SK-N-SH (cell line): ENCODE measurements around the gene FAM72C. TPM values are rescaled to one million over a fixed set of nuclear protein-coding genes. Genes with fewer than 3 reads are reported as not detected.
"Not testable (repeated sequence)": the region's sequence is repeated elsewhere in the genome, so short reads cannot be mapped to it uniquely, and the experiment has no call there.

Experiments
- CTCF ChIA-PET: fragments of 300-600, 350-600 bp; formaldehyde crosslinking; extraction: SDS; loops from one replicate; lab custom pipeline; 2021; lab: Yijun Ruan, JAX
- POLR2A ChIA-PET: fragments of 350-600 bp; sonication (Branson Sonifier 250); formaldehyde crosslinking; extraction: SDS; loops from one replicate; lab custom pipeline; 2020; ENCODE audit warnings: antibody characterized with exemption, inconsistent platforms; lab: Yijun Ruan, JAX
- DNase-seq: peaks from one replicate; pipeline ENCODE4 v3.0.0; 2012
- H2AFZ ChIP-seq: fragments of 200-600 bp; sonication (generic); 2 replicates; pipeline ENCODE4 v1.8.1; 2016; ENCODE audit warnings: antibody characterized with exemption, mild to moderate bottlenecking, low read depth
- H3F3A ChIP-seq: fragments of 200-600 bp; sonication (generic); replicated peaks from 2 replicates; pipeline ENCODE3; 2016; ENCODE audit warnings: antibody characterized with exemption, mild to moderate bottlenecking; ENCODE audit not compliant: insufficient read depth
- H3K27ac ChIP-seq, 2 experiments: fragments of 200-500 bp in 1 of 2; fragments of 200-600 bp in 1 of 2; sonication (Bioruptor generic) in 1 of 2; sonication (generic), shearing (Covaris generic) in 1 of 2; 2 replicates each; pipeline versions ENCODE4 v1.5.1 to v1.6.1; 2014 to 2016; ENCODE audit warnings: low read depth in 2 of 2, inconsistent platforms in 1 of 2, low read length in 1 of 2, mild to moderate bottlenecking in 1 of 2, mixed read lengths in 1 of 2
- H3K27me3 ChIP-seq: fragments of 200-600 bp; sonication (generic), shearing (Covaris generic); 2 replicates; pipeline ENCODE4 v1.6.1; 2016; ENCODE audit warnings: mixed run types; ENCODE audit not compliant: insufficient read depth
- H3K36me3 ChIP-seq, 2 experiments: fragments of 200-500 bp in 1 of 2; fragments of 200-600 bp in 1 of 2; sonication (Bioruptor generic) in 1 of 2; sonication (generic) in 1 of 2; replicated peaks in 1 of 2; 2 replicates each; pipeline versions ENCODE3 to v1.5.1; 2014 to 2016; ENCODE audit warnings: low read length in 1 of 2, mild to moderate bottlenecking in 1 of 2; ENCODE audit not compliant: insufficient read depth in 2 of 2, control insufficient read depth in 1 of 2
- H3K4me1 ChIP-seq, 2 experiments: fragments of 200-500 bp in 1 of 2; fragments of 200-600 bp in 1 of 2; sonication (Bioruptor generic) in 1 of 2; sonication (generic), shearing (Covaris generic) in 1 of 2; 2 replicates each; pipeline versions ENCODE4 v1.5.1 to v1.6.1; 2014 to 2016; ENCODE audit warnings: low read depth in 1 of 2, low read length in 1 of 2, mixed run types in 1 of 2; ENCODE audit not compliant: insufficient read depth in 2 of 2, control insufficient read depth in 1 of 2
- H3K4me2 ChIP-seq: fragments of 200-600 bp; sonication (generic), shearing (Covaris generic); 2 replicates; pipeline ENCODE4 v1.6.1; 2017; ENCODE audit warnings: mixed run types
- H3K4me3 ChIP-seq, 2 experiments: fragments of 200-500 bp in 1 of 2; fragments of 200-600 bp in 1 of 2; sonication (Bioruptor generic) in 1 of 2; sonication (generic), shearing (Covaris generic) in 1 of 2; 2 replicates each; pipeline versions ENCODE4 v1.5.1 to v1.8.1; 2014 to 2016; ENCODE audit warnings: low read depth in 2 of 2, inconsistent platforms in 1 of 2, low read length in 1 of 2, mild to moderate bottlenecking in 1 of 2, mixed read lengths in 1 of 2, moderate library complexity in 1 of 2
- H3K79me2 ChIP-seq: fragments of 200-600 bp; sonication (generic); 2 replicates; pipeline ENCODE4 v1.8.1; 2017; ENCODE audit warnings: mild to moderate bottlenecking; ENCODE audit not compliant: insufficient read depth
- H3K9ac ChIP-seq: fragments of 200-600 bp; sonication (generic); 2 replicates; pipeline ENCODE4 v1.6.1; 2017; ENCODE audit warnings: mixed run types
- H3K9me2 ChIP-seq: fragments of 200-600 bp; sonication (generic); 2 replicates; pipeline ENCODE4 v1.6.1; 2017; ENCODE audit warnings: mixed run types
- H3K9me3 ChIP-seq: fragments of 200-600 bp; sonication (generic); 2 replicates; pipeline ENCODE4 v1.6.1; 2017; ENCODE audit warnings: mixed run types, mild to moderate bottlenecking, moderate library complexity
- H4K20me1 ChIP-seq: fragments of 200-600 bp; sonication (generic); 2 replicates; pipeline ENCODE4 v1.6.1; 2017; ENCODE audit warnings: mild to moderate bottlenecking, mixed run types; ENCODE audit not compliant: insufficient read depth
- WGBS: methylation state at CpG from one replicate; pipeline ENCODE4 v1.1.6; 2017; ENCODE audit warnings: low lambda C conversion rate; 5-methylcytosine and 5-hydroxymethylcytosine counted together
- polyA plus RNA-seq, 3 experiments: library from polyadenylated mRNA; depleted of rRNA; stranded (reverse); fragments of >200 nt; gene quantifications; 2 replicates each; pipeline ENCODE4 v1.2.3, GENCODE V29; 2012

Gene FAM72C
- polyA plus RNA-seq, 1 of the 3 experiments (the other 2 are of a cell fraction) = 2.3 TPM

DNA sequence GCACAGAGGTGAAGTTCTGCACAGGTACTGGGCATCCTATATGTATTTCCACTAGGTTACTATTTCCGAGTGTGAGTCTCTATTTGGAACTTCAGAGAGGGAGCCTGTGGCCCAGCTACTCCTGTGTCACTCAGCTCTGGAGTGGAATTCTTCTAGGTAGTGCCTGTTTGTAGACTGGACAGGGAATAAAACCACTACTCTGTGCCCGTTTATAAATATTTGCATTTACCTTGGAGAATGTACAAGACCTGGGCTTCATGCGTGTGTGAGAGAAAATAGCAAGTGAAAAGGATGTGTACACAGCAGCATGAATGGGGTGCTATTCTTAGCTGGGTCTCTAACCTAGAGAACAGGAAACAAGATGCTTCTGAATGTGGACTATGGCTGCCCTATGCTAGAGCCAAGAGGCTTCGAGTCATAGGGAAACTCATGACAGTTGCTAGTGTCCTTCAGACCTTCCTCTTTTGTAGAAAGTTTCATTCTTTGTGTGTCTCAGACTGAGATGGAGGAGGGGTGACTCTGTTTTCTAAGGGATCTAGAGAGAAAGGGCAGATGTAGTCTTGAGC is 40.5 kb upstream of the FAM72C start:
- POLR2A ChIA-PET = not testable (repeated sequence)

GRCh38 chr1:144009410-144009809 is 37.6 kb upstream of the FAM72C start:
- H3K27ac ChIP-seq, DNase-seq, H3K36me3 ChIP-seq, POLR2A ChIA-PET, H3K9ac ChIP-seq, H4K20me1 ChIP-seq, H3K79me2 ChIP-seq, H3K4me3 ChIP-seq, H3F3A ChIP-seq, H3K4me2 ChIP-seq, H3K9me2 ChIP-seq, CTCF ChIA-PET, H3K4me1 ChIP-seq, H2AFZ ChIP-seq, H3K27me3 ChIP-seq, H3K9me3 ChIP-seq: not testable (repeated sequence)
- no CpG with 5 or more reads among the region's 3 CpGs for WGBS

More for the DNA sequence above, 40.5 kb upstream of the FAM72C start:
- H3K9me2 ChIP-seq, H3K27me3 ChIP-seq, H3F3A ChIP-seq, H3K9me3 ChIP-seq, H3K9ac ChIP-seq, DNase-seq, H3K4me2 ChIP-seq, CTCF ChIA-PET, H3K79me2 ChIP-seq, H2AFZ ChIP-seq, H3K27ac ChIP-seq, H4K20me1 ChIP-seq, H3K4me3 ChIP-seq, H3K36me3 ChIP-seq, H3K4me1 ChIP-seq: not testable (repeated sequence)
- WGBS = no CpG with 5 or more reads among the region's 4 CpGs

- not testable (repeated sequence) for DNase-seq
Measured at GRCh38 chr1:144004259-144004658, 32.5 kb upstream of the FAM72C start.

DNA sequence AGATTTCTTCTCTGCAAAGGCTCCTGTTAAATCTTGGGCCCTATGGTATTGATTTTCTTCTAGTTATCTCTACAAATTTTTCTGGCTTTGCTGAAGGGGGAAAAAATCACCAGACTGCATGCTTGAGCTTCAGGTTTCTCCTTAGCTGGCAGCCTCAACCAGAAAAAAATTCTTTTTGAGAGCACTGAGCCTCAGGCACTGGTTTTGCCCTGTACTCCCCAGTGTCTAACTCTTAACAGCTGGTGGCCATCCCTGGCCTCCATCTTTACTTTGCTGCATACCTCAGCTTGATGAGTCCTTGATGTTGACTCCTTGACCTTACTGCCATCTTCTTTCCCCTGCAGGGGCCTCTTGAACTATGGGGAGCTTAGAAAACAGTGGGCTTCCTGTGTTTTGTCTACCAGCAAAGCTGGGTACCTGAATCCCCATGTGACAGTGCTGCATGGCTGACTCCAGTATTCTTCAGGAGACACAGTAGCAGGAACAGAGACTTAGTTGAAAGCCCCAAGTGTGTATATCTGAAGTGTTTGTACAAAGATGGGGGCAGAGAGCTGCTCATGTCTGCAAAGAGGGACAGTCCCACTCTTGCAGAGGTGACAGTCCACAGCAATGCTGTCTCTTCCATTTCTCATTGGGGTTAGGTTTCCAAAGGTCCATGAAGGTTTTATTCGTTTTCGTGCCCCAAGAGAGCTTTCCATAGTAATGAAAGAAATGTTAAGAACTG is 31.7 kb upstream of the FAM72C start:
- H3K27ac ChIP-seq, H3K79me2 ChIP-seq, H2AFZ ChIP-seq, H3F3A ChIP-seq, H3K9me3 ChIP-seq, H3K9ac ChIP-seq, H3K4me2 ChIP-seq, H3K4me1 ChIP-seq, H4K20me1 ChIP-seq, DNase-seq, POLR2A ChIA-PET, H3K27me3 ChIP-seq, H3K9me2 ChIP-seq, H3K36me3 ChIP-seq, H3K4me3 ChIP-seq, CTCF ChIA-PET: not testable (repeated sequence)
- 96% methylated on average over 2 of the region's 2 CpGs for WGBS

More at GRCh38 chr1:144004259-144004658, 32.5 kb upstream of the FAM72C start:
- H3K9ac ChIP-seq, H3K4me3 ChIP-seq, H3K9me2 ChIP-seq, H3K27ac ChIP-seq, H3K9me3 ChIP-seq, H3F3A ChIP-seq, H3K4me1 ChIP-seq, H3K27me3 ChIP-seq, H2AFZ ChIP-seq, H3K4me2 ChIP-seq, CTCF ChIA-PET, POLR2A ChIA-PET, H3K36me3 ChIP-seq, H3K79me2 ChIP-seq, H4K20me1 ChIP-seq: not testable (repeated sequence)
- WGBS = no CpG with 5 or more reads among the region's 1 CpG

DNA sequence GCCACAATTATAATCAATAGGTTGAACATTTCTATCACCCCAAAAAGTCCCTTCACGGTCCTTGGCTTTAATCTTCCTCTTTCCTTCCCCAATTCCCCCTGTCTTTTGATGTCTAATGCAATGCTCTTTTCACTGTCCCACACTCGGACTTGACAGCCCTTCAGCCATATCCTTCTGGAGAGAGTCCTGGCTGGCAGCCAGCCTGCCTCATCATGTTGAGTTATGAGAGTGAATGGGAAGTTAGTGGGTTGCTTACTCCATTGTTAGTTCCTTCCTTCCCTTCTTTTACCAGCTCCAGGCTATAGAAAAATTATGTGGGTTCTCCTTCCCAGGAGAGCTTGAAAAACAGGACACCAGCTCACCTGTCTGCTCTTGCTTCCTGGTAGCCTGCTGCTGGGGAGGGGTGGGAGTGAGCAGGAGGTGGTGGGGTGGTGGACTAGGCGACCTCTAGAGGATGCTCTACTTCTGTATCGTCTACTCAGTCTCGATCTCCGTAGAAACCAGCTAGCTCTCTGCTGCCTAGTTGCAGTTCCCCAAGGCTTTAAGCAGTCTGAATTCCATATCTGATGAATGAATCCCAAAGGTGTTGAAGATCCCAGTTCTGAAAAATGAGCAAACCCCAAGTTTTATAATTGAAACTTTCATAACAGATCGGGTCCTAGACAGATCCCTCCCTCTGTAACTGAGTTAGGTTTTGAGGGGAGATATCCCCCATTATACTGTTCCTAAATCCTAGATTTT is 30.5 kb upstream of the FAM72C start:
- H3K27me3 ChIP-seq, H4K20me1 ChIP-seq, DNase-seq, H3K9ac ChIP-seq, H3K4me2 ChIP-seq, H3F3A ChIP-seq, H3K79me2 ChIP-seq, H2AFZ ChIP-seq, H3K4me1 ChIP-seq, H3K36me3 ChIP-seq, H3K9me2 ChIP-seq, H3K4me3 ChIP-seq, CTCF ChIA-PET, H3K27ac ChIP-seq, POLR2A ChIA-PET, H3K9me3 ChIP-seq: not testable (repeated sequence)
- WGBS = 100% methylated on average over 1 of the region's 7 CpGs
